Skin of body (tissue), 3 donors: ENCODE measurements around the gene FBXL13. TPM values are rescaled to one million over a fixed set of nuclear protein-coding genes. Genes with fewer than 3 reads are reported as not detected.
"Not testable (repeated sequence)": the region's sequence is repeated elsewhere in the genome, so short reads cannot be mapped to it uniquely, and the experiment has no call there.

Source experiments
- DNase-seq: peaks from one replicate; lab custom pipeline; 2025; lab: John Stamatoyannopoulos, UW
- small RNA-seq: library from RNA; depleted of rRNA; stranded (forward); fragments of <200 nt; gene quantifications from one replicate; pipeline ENCODE3, GENCODE V24; 2014; ENCODE audit warnings: low replicate concordance
- total RNA-seq: library from RNA; depleted of rRNA; stranded (reverse); fragments of >200 nt; gene quantifications from one replicate; pipeline ENCODE4 v1.2.3, GENCODE V29; 2014

The FBXL13 gene
- total RNA-seq, 1 donor from 2014 or later: 2.8 TPM

DNA sequence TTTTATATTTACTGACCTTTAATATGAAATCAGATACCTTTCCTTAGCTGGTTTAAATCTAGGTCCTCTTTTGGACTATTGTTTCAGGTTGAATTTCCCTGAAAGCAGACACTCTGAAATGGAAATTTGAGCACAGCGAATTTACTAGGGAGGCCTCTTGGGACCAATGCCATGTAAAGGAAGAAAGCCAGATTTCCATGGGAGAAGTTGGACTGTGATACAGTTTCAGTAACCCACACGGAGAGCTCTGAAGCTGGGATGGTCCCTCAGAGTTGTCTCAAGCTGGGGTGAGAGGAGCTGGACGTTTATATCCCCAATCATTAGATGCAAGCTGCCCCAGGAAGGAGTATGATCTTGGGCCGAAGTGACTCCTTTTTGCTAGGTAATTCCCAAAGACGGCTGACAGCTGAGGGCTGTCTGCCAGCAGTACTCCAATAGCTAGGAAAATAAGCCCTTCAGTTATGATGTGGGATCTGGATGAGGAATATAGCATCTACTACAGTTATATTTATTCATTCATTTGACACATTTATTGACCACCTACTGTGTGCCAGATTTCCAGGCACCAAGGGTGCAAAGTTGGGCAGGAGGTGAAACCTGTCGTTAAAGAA lies 311.2 kb downstream of the FBXL13 start:
- DNase-seq: not testable (repeated sequence)

Small RNA genes within 50 kb of the gene (small RNA-seq; reads per million reads assigned to genes)
- not detected for gene RNU6-1136P

Other genes starting within 250 kb of the FBXL13 start
- gene LRRC17, start 161.8 kb downstream of the FBXL13 start, total RNA-seq: 92.4 TPM
- gene ARMC10, start 344 bp upstream of the FBXL13 start, total RNA-seq: 29.4 TPM
- gene NAPEPLD, start 74.3 kb upstream of the FBXL13 start, total RNA-seq: 18.9 TPM
- gene PMPCB, start 222.6 kb upstream of the FBXL13 start, total RNA-seq: 47.8 TPM